OCI-LY7 (cell line): ENCODE results near the gene KRT75. TPM values are rescaled to one million over a fixed set of nuclear protein-coding genes. Genes with fewer than 3 reads are reported as not detected.

Experiments used
- BruUV-seq: library from RNA; stranded (reverse); fragments of 400-500 nt; replicated peaks from 2 replicates; lab custom pipeline; 2021; lab: Mats Ljungman, UMichigan
- CTCF ChIA-PET: fragments of 300-600 bp; sonication (Branson Sonifier 250); formaldehyde crosslinking; loops from one replicate; lab custom pipeline; 2022; ENCODE audit warnings: antibody characterized with exemption; ENCODE audit not compliant: unreplicated experiment; lab: Charles Lee
- POLR2A ChIA-PET: fragments of 300-600 bp; sonication (Branson Sonifier 250); formaldehyde crosslinking; loops from one replicate; lab custom pipeline; 2022; ENCODE audit warnings: antibody characterized with exemption; lab: Charles Lee
- DNase-seq: peaks from one replicate; pipeline ENCODE4 v3.0.0-alpha.2; 2015; ENCODE audit warnings: low spot score
- H2AFZ ChIP-seq: fragments of 200-600 bp; sonication (generic), shearing (Covaris generic); 2 replicates; pipeline ENCODE4 v1.6.1; 2014; ENCODE audit warnings: mild to moderate bottlenecking, antibody characterized with exemption, low read length, moderate library complexity
- H3K27ac ChIP-seq: fragments of 200-600 bp; sonication (generic); 2 replicates; pipeline ENCODE4 v1.5.1; 2014; ENCODE audit warnings: mixed run types, low read depth, mild to moderate bottlenecking, moderate library complexity, low read length, inconsistent platforms; ENCODE audit not compliant: poor library complexity, severe bottlenecking
- H3K36me3 ChIP-seq: fragments of 200-600 bp; sonication (generic); 2 replicates; pipeline ENCODE4 v1.6.1; 2014; ENCODE audit warnings: mild to moderate bottlenecking, antibody characterized with exemption, low read length, moderate library complexity, mixed read lengths; ENCODE audit not compliant: insufficient read depth
- H3K4me1 ChIP-seq: fragments of 200-600 bp; sonication (generic); 2 replicates; pipeline ENCODE4 v1.5.1; 2014; ENCODE audit warnings: mild to moderate bottlenecking, low read length; ENCODE audit not compliant: insufficient read depth, poor library complexity, severe bottlenecking
- H3K4me2 ChIP-seq: fragments of 200-600 bp; sonication (generic); 2 replicates; pipeline ENCODE4 v1.6.1; 2014; ENCODE audit warnings: mild to moderate bottlenecking, low read length
- H3K4me3 ChIP-seq: fragments of 200-600 bp; sonication (generic); 2 replicates; pipeline ENCODE4 v1.5.1; 2014; ENCODE audit warnings: mild to moderate bottlenecking, low read depth, low read length; ENCODE audit not compliant: poor library complexity, severe bottlenecking
- H3K79me2 ChIP-seq: fragments of 200-600 bp; sonication (generic); 2 replicates; pipeline ENCODE4 v1.6.1; 2016; ENCODE audit warnings: low read depth, mild to moderate bottlenecking, low read length, moderate library complexity, mixed read lengths; ENCODE audit not compliant: insufficient read depth
- H3K9me2 ChIP-seq: fragments of 200-600 bp; sonication (generic); 2 replicates; pipeline ENCODE4 v1.6.1; 2016; ENCODE audit warnings: mild to moderate bottlenecking, low read length, mixed read lengths; ENCODE audit not compliant: insufficient read depth
- H3K9me3 ChIP-seq: fragments of 200-600 bp; sonication (generic); 2 replicates; pipeline ENCODE4 v1.6.1; 2014; ENCODE audit warnings: mild to moderate bottlenecking, mixed run types, low read length, mixed read lengths
- H4K20me1 ChIP-seq: fragments of 200-600 bp; sonication (generic); 2 replicates; pipeline ENCODE4 v1.6.1; 2014; ENCODE audit warnings: mild to moderate bottlenecking, antibody characterized with exemption, low read length, moderate library complexity, mixed read lengths; ENCODE audit not compliant: insufficient read depth
- CTCF ChIP-seq: fragments of 200-600 bp; sonication (generic); conservative IDR thresholded peaks from 2 replicates; pipeline ENCODE4 v1.5.1; 2014; ENCODE audit warnings: mild to moderate bottlenecking, antibody characterized with exemption, low read length, moderate library complexity, mixed read lengths
- EZH2phosphoT487 ChIP-seq: fragments of 200-600 bp; sonication (generic); IDR thresholded peaks from 2 replicates; pipeline ENCODE4 v1.6.1; 2018; ENCODE audit warnings: low read depth, borderline replicate concordance, mild to moderate bottlenecking, mixed run types, antibody characterized with exemption, low read length, moderate library complexity, mixed read lengths
- intact Hi-C: fragments of 100-400 bp; cut with micrococcal nuclease; formaldehyde crosslinking; loops from one replicate; pipeline ENCODE4 v1.10.0; 2022; ENCODE audit not compliant: unreplicated experiment
- total RNA-seq, 2 experiments: library from RNA; depleted of rRNA in 1 of 2; stranded (reverse); fragments of >200 nt in 1 of 2; shearing (Covaris generic) in 1 of 2; gene quantifications; 2 replicates each; pipeline ENCODE4 v1.2.3, GENCODE V29; 2014 to 2022

Gene KRT75
- total RNA-seq, 2 experiments from 2014 or later = not detected

GRCh38 chr12:52402873-52403540 is 31.2 kb downstream of the KRT75 start:
- intact Hi-C loops = no loop called here
- CTCF ChIA-PET = no interaction called here
- TF ChIP-seq EZH2phosphoT487 (no peak), CTCF (no peak)
- no peaks in the 10 kb centered on the region for H3K4me1 ChIP-seq
- H3K9me3 ChIP-seq = no peaks in the 10 kb centered on the region
- no peak overlapping the region for H3K4me3 ChIP-seq
- POLR2A ChIA-PET = no interaction called here
- DNase-seq = no peak
- no peaks in the 10 kb centered on the region for H3K79me2 ChIP-seq
- no peak overlapping the region for H2AFZ ChIP-seq
- no TSS peak for BruUV-seq
- no peaks in the 10 kb centered on the region for H3K9me2 ChIP-seq
- no peaks in the 10 kb centered on the region for H4K20me1 ChIP-seq
- no peak overlapping the region for H3K27ac ChIP-seq
- no peaks in the 10 kb centered on the region for H3K36me3 ChIP-seq
- no peak overlapping the region for H3K4me2 ChIP-seq

GRCh38 chr12:52402377-52402776 is 31.8 kb downstream of the KRT75 start:
- Histone ChIP-seq H3K4me2 (no peak overlapping the region), H3K27ac (no peak overlapping the region), H3K9me2 (no peaks in the 10 kb centered on the region), H3K36me3 (no peaks in the 10 kb centered on the region), H3K4me3 (no peak overlapping the region), H4K20me1 (no peaks in the 10 kb centered on the region), H3K9me3 (no peaks in the 10 kb centered on the region), H3K4me1 (no peaks in the 10 kb centered on the region), H2AFZ (no peak overlapping the region), H3K79me2 (no peaks in the 10 kb centered on the region)
- DNase-seq = no peak
- intact Hi-C loops = no loop called here
- CTCF ChIA-PET = no interaction called here
- POLR2A ChIA-PET = no interaction called here
- no peak for TF ChIP-seq EZH2phosphoT487
- no peak for TF ChIP-seq CTCF
- BruUV-seq = no TSS peak

- intact Hi-C loops = no loop called here
- no peak overlapping the region for H2AFZ ChIP-seq
- H3K4me2 ChIP-seq = no peak overlapping the region
- no peaks in the 10 kb centered on the region for H3K4me1 ChIP-seq
- H3K27ac ChIP-seq = no peak overlapping the region
- CTCF ChIA-PET = no interaction called here
- no peaks in the 10 kb centered on the region for H3K79me2 ChIP-seq
- POLR2A ChIA-PET = interaction anchor here (1.4 kb wide), 1 partner anchor 12 kb away, joined by 3 read pairs; no protein-coding TSS in a partner anchor
- TF ChIP-seq CTCF (no peak), EZH2phosphoT487 (no peak)
- no peaks in the 10 kb centered on the region for H3K9me3 ChIP-seq
- BruUV-seq = no TSS peak
- no peaks in the 10 kb centered on the region for H4K20me1 ChIP-seq
- no peak overlapping the region for H3K4me3 ChIP-seq
- no peak for DNase-seq
- H3K9me2 ChIP-seq = no peaks in the 10 kb centered on the region
- H3K36me3 ChIP-seq = no peaks in the 10 kb centered on the region
Observed at GRCh38 chr12:52401926-52402325, 32.2 kb downstream of the KRT75 start.
